Kidney capillary endothelial cell (primary cell): ENCODE results near the gene PF4V1.

ENCODE experiments used
- DNase-seq: peaks from one replicate; pipeline ENCODE4 v3.0.0-alpha.2; 2018; ENCODE audit warnings: low spot score

PF4V1 gene

DNA sequence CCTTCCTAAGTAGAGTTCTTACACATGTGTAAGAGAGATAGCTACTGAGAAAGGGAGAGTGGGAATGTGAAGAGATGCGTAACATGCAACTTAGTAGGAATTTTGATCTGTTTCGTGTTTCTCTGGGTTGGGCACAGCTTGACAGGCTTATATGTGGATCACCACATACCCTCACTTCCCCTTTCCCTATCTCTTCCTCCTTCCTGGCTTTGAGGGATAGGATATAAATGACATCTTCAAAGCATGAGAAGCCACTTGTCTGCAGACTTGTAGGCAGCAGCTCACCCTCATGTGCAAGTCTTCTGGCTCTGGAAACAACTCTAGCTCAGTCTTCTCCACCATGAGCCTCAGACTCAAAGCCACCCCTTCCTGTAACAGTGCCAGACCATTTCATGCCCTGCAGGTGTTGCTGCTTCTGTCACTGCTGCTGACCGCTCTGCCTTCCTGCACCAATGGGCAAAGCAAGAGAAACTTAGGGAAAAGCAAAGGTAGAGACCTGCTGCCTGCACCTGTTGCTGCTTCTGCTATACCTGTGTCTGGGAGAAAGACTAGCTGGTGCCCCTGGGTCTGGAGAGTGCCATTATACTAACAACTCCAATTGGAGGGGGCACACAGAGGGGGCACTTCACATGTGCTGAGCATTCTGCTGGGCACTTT lies 5.4 kb upstream of the PF4V1 start:
- no peak for DNase-seq

GRCh38 chr4:73848183-73848777 lies 4.8 kb upstream of the PF4V1 start:
- no peak for DNase-seq

DNA sequence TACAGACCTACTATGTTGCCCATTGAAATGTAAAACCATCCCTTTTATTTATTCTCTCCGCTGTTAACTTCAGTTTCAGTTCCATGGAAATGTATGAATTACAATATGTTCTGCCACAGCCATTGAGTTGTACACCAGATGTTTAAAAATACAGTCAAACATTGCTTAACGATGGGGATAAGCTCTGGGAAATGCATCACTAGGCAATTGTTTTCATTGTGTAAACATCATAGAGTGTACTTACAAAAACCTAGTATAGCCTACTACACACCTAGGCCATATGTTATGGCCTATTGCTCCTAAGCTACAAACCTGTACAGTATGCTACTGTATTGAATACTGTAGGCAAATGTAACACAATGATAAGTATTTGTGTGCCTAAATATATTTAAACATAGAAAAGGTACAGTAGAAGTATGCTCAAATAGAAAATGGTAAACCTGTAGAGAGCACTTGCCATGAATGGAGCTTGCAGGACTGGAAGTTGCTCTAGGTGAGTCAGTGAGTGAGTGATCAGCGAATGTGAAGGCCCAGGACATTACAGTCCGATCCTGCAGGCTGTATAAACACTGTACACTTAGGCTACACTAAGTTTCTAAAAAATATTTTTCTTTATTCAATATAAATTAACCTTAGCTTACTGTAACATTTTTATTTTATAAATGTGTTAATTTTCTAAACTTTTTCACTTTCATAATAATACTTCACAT lies 2.7 kb upstream of the PF4V1 start:
- no peak for DNase-seq

- no peak for DNase-seq
Observed at GRCh38 chr4:73851293-73851692, 1.8 kb upstream of the PF4V1 start.

DNA sequence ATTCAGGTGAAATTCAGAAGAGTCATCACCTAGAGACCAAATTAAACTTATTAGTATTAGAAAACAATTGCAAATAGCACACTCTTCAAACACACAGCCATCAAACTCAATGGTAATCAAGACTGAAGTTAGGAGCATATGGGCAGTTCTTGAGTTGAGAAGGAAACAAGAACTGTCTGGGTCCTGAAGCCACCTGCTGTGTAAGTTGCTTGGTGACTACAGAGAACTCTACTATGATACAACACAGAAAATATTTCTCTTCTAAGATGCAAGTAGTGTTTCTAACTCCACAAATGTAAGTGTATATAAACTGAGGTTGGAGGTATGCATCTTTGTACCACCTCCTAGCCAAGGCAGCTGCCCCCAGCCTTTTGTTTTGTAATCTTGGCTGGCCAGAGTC lies 325 bp upstream of the PF4V1 start:
- DNase-seq = no peak

DNA sequence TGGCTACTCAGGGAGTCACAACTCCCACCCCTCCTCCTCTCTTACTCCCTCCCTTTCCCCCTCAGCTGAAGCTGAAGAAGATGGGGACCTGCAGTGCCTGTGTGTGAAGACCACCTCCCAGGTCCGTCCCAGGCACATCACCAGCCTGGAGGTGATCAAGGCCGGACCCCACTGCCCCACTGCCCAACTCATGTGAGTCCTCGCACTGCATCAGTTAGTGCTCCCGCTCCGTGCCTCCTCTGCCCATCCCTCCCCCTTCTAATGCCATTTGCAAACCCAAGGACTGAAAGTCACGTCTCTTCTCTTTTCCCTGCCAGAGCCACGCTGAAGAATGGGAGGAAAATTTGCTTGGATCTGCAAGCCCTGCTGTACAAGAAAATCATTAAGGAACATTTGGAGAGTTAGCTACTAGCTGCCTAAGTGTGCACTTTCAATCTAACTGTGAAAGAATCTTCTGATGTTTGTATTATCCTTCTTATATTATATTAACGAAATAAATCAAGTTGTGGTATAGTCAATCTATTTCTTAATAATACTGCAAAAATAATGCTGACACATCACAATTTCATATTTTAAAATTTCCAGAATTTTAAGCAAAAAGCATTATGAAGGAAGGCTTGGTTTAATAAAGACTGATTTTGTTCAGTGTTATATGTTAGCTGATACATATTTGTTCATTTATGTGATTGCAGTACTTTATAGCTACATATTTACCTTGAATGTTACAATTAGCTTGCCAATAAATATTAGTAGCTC lies 800 bp downstream of the PF4V1 start:
- no peak for DNase-seq

DNA sequence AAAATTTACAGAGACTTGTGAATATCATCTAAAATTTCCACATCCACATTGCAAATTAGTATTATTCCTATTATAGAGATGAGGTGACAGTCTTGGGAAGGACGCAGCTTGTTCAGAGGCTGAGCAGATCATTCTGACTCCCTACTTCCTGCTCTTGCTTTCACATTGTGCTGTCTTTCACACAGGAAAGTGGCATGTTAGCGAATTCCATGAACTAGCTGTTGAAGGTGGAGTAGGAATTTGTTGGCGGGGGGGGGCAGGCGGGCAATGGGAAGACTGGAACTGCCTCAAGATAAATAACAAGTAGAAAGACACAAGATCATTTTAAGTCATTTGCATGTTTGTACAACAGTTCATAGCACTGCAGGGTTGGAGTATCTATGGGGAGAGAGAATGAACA lies 2.3 kb downstream of the PF4V1 start:
- DNase-seq = no peak

- DNase-seq = no peak
Observed at GRCh38 chr4:73856518-73856917, 3.4 kb downstream of the PF4V1 start.

- DNase-seq = no peak
Observed at GRCh38 chr4:73859614-73860088, 6.6 kb downstream of the PF4V1 start.

DNA sequence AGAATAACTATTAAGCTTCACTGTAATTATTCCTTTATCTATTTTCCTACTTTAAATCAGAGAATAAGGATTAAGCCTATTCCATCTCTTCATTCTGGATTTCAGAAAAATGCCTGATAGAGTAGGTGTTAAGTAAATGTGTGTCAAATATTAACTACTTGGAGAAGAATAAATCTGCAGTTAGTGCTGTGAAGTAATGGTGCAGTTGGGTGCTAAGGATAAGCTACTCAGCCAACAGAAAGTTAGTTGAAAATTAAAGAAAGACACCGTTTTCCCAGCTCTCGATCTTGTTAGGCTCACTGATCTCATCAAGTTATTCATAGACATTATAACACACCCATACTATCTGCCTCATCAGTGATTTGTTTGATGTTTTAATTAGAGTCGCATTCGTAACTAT lies 7.1 kb downstream of the PF4V1 start:
- no peak for DNase-seq

- DNase-seq = no peak
Observed at GRCh38 chr4:73860917-73861316, 7.8 kb downstream of the PF4V1 start.

GRCh38 chr4:73862322-73862721 lies 9.2 kb downstream of the PF4V1 start:
- DNase-seq = no peak

DNA sequence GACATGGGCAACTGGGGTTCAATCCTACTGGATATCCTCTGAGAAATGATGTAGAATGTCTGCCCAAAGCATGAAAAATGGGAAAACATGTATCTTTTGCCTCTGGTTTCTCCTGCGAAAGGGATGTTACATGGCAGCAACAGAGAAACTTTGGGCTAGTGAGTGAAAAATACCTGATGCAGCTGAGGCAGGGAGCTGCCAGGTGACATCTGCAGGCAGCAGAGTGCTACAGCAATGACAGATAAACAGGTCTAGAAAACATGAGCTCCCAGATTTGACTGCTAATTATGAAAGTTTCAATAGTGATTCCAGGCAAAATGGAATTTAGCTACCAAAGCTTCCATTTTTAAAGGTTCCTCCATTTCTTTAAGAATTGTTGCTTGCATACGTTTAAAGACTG lies 11.3 kb downstream of the PF4V1 start:
- no peak for DNase-seq

DNA sequence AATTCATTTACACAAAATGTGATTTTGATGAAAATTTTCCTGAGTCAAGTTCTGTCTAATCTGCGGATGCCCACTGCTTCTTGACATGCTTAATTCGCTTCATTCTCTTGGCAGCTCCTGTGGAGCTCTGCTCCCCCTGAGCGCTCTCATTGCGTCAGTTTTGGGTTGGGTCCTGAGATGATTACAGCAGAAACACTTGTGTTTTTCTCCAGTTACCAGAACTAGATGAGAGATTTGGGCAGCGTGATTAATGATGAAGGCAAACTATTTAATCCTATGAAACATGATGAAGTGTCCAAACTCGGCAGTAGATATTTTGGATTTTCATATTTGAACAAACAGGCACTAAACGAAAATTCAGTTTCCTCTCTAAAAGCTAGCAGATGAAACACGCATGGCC lies 11.9 kb downstream of the PF4V1 start:
- no peak for DNase-seq

GRCh38 chr4:73865431-73866096 lies 12.5 kb downstream of the PF4V1 start:
- no peak for DNase-seq

DNA sequence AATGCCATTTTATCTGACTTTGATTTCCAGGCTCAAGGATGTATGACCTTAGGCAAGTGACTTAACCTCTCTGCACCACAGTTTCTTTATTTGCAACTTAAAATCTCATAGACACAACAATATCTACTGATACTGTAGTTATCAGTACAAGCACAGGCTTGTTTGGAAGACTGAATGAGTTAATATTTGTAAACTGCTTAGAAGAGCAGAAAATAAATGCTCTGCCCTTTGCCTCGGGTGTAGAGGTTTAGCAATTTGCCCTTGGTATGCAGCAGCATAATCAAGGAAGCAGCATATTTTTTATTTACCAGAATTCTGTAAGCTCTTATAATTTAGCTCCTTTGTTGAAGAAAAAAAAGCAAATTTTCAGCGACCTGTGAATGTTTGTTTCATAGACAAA lies 13.2 kb downstream of the PF4V1 start:
- DNase-seq = no peak

GRCh38 chr4:73867783-73868182 lies 14.7 kb downstream of the PF4V1 start:
- DNase-seq = no peak

DNA sequence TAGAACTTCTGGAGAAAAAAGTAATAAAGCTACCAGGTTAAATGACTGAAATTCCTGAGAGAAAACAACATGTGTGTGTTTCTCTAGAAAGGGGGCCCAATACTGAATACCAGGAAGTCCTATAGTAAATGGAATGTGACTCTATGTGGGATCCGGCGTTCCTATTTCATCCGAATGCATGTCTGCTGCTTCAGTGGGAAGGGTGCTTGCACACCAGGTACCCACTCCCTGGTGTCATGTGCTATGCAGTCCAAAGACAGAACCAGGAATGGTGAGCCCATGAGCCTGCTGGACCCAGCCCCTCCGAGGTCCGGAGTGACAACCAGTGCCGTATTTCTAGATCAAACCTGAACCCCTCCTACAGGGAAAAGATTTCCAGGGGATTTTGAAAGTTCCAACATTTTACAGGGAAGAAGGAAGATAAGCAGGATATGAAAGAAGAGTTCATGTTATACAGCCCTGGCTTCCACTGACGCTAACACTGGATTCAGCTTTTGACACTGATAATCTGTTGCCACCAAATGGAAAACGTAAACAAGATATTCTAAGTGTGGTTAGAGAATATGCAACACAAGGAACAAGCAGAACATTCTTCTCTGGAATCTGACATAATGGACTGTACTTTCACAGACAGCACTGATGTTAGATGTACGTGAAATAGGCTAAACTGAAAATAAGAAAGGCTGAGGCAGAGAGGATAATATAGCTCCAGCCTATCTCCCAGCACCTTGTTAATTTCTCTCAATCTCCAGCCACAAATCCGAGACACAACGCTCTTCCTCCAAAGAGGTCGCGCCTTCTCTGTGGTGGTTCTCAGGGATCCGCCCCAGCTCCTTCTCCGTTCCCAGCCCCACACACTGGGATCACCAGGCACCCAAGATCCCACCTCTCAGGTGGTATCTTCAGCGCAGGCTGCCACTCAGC lies 15.4 kb downstream of the PF4V1 start:
- no peak for DNase-seq

DNA sequence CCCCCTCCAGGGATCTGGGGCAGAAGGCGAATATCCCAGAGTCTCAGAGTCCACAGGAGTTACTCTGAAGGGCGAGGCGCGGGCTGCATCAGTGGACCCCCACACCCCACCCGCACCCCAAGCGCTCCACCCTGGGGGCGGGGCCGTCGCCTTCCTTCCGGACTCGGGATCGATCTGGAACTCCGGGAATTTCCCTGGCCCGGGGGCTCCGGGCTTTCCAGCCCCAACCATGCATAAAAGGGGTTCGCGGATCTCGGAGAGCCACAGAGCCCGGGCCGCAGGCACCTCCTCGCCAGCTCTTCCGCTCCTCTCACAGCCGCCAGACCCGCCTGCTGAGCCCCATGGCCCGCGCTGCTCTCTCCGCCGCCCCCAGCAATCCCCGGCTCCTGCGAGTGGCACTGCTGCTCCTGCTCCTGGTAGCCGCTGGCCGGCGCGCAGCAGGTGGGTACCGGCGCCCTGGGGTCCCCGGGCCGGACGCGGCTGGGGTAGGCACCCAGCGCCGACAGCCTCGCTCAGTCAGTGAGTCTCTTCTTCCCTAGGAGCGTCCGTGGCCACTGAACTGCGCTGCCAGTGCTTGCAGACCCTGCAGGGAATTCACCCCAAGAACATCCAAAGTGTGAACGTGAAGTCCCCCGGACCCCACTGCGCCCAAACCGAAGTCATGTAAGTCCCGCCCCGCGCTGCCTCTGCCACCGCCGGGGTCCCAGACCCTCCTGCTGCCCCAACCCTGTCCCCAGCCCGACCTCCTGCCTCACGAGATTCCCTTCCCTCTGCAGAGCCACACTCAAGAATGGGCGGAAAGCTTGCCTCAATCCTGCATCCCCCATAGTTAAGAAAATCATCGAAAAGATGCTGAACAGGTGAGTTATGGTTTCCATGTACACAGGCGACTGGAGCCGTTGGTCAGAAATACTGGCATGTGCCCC lies 16.3 kb downstream of the PF4V1 start, which contains the start of gene CXCL1:
CXCL1 (plus strand) TSS at position 264 of the 926 bp plus-strand sequence; CDS start at position 342, 78 bp downstream.
- no peak for DNase-seq

DNA sequence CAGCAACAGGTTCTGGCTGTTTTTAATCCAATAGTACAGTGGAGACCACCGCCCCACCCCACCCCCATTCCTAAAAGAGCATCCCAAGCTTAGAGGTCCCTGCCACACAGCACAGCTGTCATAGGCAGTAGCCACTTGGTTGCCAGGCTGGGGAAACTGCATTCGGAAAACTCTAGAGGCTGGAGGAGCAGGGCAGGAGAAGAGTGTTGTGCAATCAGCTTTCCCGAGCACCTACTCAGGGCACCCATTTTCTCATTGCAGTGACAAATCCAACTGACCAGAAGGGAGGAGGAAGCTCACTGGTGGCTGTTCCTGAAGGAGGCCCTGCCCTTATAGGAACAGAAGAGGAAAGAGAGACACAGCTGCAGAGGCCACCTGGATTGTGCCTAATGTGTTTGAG lies 17.2 kb downstream of the PF4V1 start:
- DNase-seq = peak; percentile 16
